Measurements from ENCODE around the gene MT1M.

The MT1M gene

DNA sequence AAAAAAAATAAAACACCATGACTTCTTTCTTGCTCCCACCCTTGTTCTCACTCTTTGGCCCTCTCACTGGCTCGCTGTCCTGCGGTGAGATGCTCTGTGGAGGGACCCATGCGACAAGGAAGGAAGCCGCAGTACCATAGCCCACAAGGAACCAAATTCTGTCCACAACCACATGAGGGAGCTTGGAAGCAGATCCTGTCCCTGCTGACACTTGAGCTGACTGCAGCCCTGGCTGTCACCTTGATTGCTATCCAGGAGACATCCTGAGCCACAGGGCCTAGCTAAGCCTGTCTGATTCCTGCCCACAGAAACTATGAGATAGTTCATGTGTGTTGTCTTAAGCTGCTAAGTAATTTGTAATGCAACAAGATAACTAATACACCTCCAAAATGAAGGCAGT is 28.9 kb upstream of the MT1M start:
- Histone ChIP-seq H3K4me1 (ENCODE audit: control insufficient read depth, insufficient read depth, low read length) (no peaks in the 10 kb centered on the region), H3K36me3 (ENCODE audit: control insufficient read depth in 2 of 2, insufficient read depth in 1 of 2, low read length in 2 of 2) (no peaks in the 10 kb centered on the region), H3K27ac (ENCODE audit: extremely low read depth, low read depth, low read length) (no peak overlapping the region), H3K4me3 (ENCODE audit: low read depth, low read length) (no peak overlapping the region), H3K9me3 (ENCODE audit: control insufficient read depth, insufficient read depth, low read depth, low read length) (no peaks in the 10 kb centered on the region)
- CTCF ChIA-PET = interaction anchor here (0.6 to 6.0 kb wide), 20 partner anchors 12 to 334 kb away, joined by 3 to 66 read pairs (median 4); no protein-coding TSS in a partner anchor
- TF ChIP-seq ZNF133 (tag by site-specific recombination; IDR thresholded peaks at IDR 0.05) (no peak), ZNF404 (tag by site-specific recombination; IDR thresholded peaks at IDR 0.05) (no peak), ZNF19 (tag by site-specific recombination; IDR thresholded peaks at IDR 0.05; ENCODE audit: low read depth) (no peak), ZNF768 (tag by site-specific recombination; IDR thresholded peaks at IDR 0.05) (no peak), ZNF521 (tag by site-specific recombination; IDR thresholded peaks at IDR 0.05) (no peak), ZSCAN16 (tag by site-specific recombination; IDR thresholded peaks at IDR 0.05) (no peak), ZNF785 (tag by site-specific recombination; IDR thresholded peaks at IDR 0.05) (no peak), ZNF10 (tag by site-specific recombination; IDR thresholded peaks at IDR 0.05) (0 out of 2 replicates have a peak, but pooled peaks have one; percentile 23), ZNF274 (IDR thresholded peaks at IDR 0.05; ENCODE audit: low read length) (no peak), ZNF274 (tag by site-specific recombination; IDR thresholded peaks at IDR 0.05; ENCODE audit: borderline replicate concordance) (no peak), KLF1 (tag by site-specific recombination; IDR thresholded peaks at IDR 0.05) (no peak), TCF7L2 (IDR thresholded peaks at IDR 0.05; ENCODE audit: borderline replicate concordance, low read depth, low read length) (no peak), ZNF202 (tag by site-specific recombination; IDR thresholded peaks at IDR 0.05; ENCODE audit: borderline replicate concordance) (no peak), ZNF596 (tag by site-specific recombination; IDR thresholded peaks at IDR 0.05) (no peak), ZNF654 (tag by site-specific recombination; IDR thresholded peaks at IDR 0.05; ENCODE audit: low read depth) (peak; percentile 30)
- TF ChIP-seq, protein P1, sequence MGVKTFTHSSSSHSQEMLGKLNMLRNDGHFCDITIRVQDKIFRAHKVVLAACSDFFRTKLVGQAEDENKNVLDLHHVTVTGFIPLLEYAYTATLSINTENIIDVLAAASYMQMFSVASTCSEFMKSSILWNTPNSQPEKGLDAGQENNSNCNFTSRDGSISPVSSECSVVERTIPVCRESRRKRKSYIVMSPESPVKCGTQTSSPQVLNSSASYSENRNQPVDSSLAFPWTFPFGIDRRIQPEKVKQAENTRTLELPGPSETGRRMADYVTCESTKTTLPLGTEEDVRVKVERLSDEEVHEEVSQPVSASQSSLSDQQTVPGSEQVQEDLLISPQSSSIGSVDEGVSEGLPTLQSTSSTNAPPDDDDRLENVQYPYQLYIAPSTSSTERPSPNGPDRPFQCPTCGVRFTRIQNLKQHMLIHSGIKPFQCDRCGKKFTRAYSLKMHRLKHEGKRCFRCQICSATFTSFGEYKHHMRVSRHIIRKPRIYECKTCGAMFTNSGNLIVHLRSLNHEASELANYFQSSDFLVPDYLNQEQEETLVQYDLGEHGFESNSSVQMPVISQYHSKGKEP (tag by site-specific recombination; IDR thresholded peaks at IDR 0.05) = 0 out of 2 replicates have a peak, but pooled peaks have one; percentile 36
- TF ChIP-seq, protein P2, sequence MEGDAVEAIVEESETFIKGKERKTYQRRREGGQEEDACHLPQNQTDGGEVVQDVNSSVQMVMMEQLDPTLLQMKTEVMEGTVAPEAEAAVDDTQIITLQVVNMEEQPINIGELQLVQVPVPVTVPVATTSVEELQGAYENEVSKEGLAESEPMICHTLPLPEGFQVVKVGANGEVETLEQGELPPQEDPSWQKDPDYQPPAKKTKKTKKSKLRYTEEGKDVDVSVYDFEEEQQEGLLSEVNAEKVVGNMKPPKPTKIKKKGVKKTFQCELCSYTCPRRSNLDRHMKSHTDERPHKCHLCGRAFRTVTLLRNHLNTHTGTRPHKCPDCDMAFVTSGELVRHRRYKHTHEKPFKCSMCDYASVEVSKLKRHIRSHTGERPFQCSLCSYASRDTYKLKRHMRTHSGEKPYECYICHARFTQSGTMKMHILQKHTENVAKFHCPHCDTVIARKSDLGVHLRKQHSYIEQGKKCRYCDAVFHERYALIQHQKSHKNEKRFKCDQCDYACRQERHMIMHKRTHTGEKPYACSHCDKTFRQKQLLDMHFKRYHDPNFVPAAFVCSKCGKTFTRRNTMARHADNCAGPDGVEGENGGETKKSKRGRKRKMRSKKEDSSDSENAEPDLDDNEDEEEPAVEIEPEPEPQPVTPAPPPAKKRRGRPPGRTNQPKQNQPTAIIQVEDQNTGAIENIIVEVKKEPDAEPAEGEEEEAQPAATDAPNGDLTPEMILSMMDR (tag by site-specific recombination; IDR thresholded peaks at IDR 0.05) = peak; percentile 53; the same call in 1 of the 2 replicates
- TF ChIP-seq, protein P3, sequence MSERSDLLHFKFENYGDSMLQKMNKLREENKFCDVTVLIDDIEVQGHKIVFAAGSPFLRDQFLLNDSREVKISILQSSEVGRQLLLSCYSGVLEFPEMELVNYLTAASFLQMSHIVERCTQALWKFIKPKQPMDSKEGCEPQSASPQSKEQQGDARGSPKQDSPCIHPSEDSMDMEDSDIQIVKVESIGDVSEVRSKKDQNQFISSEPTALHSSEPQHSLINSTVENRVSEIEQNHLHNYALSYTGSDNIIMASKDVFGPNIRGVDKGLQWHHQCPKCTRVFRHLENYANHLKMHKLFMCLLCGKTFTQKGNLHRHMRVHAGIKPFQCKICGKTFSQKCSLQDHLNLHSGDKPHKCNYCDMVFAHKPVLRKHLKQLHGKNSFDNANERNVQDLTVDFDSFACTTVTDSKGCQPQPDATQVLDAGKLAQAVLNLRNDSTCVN (tag by site-specific recombination; optimal IDR thresholded peaks at IDR 0.05) = no peak
- TF ChIP-seq, protein P4, sequence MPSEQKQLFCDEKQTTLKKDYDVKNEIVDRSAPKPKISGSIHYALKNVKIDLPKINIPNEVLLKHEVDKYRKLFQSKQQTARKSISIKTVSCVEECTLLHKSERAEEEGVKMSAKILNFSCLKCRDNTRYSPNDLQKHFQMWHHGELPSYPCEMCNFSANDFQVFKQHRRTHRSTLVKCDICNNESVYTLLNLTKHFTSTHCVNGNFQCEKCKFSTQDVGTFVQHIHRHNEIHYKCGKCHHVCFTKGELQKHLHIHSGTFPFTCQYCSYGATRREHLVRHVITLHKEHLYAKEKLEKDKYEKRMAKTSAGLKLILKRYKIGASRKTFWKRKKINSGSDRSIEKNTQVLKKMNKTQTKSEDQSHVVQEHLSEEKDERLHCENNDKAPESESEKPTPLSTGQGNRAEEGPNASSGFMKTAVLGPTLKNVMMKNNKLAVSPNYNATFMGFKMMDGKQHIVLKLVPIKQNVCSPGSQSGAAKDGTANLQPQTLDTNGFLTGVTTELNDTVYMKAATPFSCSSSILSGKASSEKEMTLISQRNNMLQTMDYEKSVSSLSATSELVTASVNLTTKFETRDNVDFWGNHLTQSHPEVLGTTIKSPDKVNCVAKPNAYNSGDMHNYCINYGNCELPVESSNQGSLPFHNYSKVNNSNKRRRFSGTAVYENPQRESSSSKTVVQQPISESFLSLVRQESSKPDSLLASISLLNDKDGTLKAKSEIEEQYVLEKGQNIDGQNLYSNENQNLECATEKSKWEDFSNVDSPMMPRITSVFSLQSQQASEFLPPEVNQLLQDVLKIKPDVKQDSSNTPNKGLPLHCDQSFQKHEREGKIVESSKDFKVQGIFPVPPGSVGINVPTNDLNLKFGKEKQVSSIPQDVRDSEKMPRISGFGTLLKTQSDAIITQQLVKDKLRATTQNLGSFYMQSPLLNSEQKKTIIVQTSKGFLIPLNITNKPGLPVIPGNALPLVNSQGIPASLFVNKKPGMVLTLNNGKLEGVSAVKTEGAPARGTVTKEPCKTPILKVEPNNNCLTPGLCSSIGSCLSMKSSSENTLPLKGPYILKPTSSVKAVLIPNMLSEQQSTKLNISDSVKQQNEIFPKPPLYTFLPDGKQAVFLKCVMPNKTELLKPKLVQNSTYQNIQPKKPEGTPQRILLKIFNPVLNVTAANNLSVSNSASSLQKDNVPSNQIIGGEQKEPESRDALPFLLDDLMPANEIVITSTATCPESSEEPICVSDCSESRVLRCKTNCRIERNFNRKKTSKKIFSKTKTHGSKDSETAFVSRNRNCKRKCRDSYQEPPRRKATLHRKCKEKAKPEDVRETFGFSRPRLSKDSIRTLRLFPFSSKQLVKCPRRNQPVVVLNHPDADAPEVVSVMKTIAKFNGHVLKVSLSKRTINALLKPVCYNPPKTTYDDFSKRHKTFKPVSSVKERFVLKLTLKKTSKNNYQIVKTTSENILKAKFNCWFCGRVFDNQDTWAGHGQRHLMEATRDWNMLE (tag by site-specific recombination; conservative IDR thresholded peaks at IDR 0.05; ENCODE audit: low read depth) = no peak
- TF ChIP-seq, protein P5, sequence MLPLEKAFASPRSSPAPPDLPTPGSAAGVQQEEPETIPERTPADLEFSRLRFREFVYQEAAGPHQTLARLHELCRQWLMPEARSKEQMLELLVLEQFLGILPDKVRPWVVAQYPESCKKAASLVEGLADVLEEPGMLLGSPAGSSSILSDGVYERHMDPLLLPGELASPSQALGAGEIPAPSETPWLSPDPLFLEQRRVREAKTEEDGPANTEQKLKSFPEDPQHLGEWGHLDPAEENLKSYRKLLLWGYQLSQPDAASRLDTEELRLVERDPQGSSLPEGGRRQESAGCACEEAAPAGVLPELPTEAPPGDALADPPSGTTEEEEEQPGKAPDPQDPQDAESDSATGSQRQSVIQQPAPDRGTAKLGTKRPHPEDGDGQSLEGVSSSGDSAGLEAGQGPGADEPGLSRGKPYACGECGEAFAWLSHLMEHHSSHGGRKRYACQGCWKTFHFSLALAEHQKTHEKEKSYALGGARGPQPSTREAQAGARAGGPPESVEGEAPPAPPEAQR (tag by site-specific recombination; IDR thresholded peaks at IDR 0.05) = no peak
- POLR2A ChIA-PET = interaction anchor here (0.7 to 1.5 kb wide), 2 partner anchors 91 to 153 kb away, joined by 3 to 4 read pairs; partner anchors contain the start of genes NUDT21 and OGFOD1
